ENCODE results near the gene FLII.
"Not testable (repeated sequence)": the region's sequence is repeated elsewhere in the genome, so short reads cannot be mapped to it uniquely, and the experiment has no call there.

FLII gene

GRCh38 chr17:18224387-18225120, 34.0 kb downstream of the FLII start:
- in situ Hi-C loops (cut with MboI; ENCODE audit: low sequenced_read_pairs) = no loop called here

DNA sequence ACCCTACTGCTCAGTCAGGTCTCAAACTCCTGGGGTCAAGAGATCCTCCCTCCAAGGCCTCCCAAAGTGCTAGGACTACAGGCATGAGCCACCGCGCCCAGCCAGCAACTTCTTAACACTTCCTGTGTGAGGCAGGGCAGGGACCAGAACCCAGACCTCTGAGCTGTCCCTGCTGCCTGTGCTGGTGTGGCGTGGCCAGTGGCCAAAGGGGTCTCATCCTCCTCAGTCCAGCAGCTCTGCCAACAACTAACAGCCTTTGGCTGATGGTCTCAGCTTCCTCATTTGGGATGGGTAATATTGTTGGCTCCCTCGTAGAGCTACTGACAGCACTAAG, 34.5 kb downstream of the FLII start:
- in situ Hi-C loops (cut with MboI; ENCODE audit: low sequenced_read_pairs) = no loop called here

- in situ Hi-C loops (cut with MboI; ENCODE audit: low sequenced_read_pairs) = no loop called here
Measured at GRCh38 chr17:18218756-18219415, 39.7 kb downstream of the FLII start.

DNA sequence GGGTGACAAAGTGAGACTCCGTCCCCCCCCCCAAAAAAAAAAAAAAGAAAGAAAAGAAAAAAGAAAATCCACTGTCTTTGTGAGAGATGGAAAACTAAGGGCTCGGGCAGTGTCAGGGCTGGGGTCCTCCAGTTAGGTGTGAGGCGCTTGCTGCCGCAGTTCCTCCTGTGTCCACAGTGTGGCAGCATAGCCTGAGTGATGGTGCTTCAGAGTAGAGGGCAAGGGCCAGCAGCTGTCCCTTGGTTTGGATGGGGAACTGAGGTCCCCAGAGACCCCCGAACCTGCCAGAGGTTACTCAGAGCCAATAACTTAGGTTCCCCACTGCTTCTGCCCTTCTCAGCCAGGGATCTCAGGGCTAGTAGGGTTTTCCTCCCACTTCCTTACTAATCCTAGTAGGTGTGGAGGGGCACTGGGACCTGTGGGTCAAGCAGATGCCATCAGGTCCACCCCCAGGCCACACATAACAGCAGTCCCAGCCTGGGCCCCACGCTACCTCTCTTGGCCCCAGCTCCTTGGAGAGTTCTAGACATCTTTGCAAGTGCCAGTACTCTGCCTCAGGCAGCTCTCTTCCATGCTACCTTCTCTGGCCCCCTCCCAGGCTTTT, 41.0 kb downstream of the FLII start:
- in situ Hi-C loops (cut with MboI; ENCODE audit: low sequenced_read_pairs) = no loop called here

DNA sequence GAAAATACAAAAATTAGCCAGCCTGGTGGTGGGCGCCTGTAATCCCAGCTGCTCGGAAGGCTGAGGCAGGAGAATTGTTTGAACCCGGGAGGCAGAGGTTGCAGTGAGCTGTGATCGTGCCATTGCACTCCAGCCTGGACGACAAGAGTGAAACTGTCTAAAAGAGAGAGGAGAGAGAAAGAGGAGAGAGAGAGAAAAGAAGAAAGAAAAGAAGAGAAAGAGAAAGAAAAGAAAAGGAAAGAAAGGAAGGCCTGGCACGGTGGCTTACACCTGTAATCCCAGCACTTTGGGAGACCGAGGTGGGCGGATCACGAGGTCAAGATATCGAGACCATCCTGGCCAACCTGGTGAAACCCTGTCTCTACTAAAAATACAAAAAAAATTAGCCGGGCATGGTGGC, 41.6 kb downstream of the FLII start:
- in situ Hi-C loops (cut with MboI; ENCODE audit: low sequenced_read_pairs) = not testable (repeated sequence)

DNA sequence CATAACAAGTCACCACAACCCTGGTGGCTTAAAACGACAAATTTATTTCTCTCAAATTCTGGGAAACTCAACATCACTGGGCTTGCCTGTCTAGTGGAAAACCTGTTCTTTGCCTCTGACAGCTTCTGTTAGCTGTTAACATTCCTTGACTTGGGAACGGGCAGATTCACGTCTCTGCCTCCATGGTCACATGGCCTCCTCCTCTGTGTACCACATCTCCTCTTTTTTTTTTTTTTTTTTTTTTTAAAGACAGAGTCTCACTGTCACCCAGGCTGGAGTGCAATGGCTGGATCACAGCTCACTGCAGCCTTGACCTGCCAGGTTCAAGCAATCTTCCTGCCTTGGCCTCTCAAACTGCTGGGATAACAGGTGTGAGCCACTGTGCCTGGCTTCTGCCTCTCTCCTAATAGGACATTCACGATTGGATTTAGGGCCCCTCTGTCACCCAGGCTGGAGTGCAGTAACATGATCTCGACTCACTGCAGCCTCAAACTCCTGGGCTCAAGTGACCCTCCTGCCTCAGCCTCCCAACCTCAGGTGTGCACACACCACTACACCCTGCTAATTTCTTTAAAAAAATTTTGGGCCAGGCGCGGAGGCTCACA, 44.8 kb downstream of the FLII start:
- in situ Hi-C loops (cut with MboI; ENCODE audit: low sequenced_read_pairs) = no loop called here

- in situ Hi-C loops (cut with MboI; ENCODE audit: low sequenced_read_pairs) = no loop called here
Measured at GRCh38 chr17:18208092-18208491, 50.4 kb downstream of the FLII start.

DNA sequence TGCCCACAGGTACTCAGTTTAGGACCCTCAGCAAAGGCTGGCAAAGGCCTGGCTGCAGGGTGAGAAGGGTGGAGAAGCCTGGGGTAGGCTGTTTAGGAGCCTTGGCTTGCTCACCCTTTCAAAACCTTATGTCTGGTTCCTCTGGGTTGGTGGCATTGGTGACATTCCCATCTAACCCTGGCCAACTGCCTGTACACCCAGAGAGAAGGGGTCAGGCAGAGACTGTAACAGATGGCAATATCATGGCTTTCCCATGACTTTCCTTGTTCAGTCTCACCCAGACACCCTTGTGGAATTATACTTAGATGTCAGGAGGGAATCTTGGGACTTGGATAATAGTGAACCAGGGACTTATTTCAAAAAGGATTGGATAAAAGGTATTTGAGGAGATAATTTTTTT, 51.6 kb downstream of the FLII start:
- in situ Hi-C loops (cut with MboI; ENCODE audit: low sequenced_read_pairs) = no loop called here

DNA sequence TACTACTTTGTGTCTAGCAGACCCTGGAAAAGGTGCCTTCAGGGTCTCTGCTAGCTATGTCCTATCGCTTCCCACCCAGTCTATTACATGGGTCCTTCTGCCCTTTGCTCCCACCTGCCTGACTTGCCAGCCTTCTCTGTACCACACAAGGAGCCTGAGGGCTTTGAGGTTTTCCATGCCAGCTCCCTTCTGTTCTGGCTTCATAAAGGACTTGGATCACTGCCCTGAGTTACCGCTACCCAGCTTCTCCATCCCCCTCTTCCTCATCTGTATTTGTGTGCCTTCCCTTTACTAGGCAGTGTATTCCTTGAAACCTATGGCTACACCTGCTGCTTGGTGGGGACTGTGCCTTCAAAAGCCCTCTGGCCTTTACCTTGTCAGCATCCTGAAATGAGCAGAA, 52.7 kb downstream of the FLII start:
- in situ Hi-C loops (cut with MboI; ENCODE audit: low sequenced_read_pairs) = no loop called here

DNA sequence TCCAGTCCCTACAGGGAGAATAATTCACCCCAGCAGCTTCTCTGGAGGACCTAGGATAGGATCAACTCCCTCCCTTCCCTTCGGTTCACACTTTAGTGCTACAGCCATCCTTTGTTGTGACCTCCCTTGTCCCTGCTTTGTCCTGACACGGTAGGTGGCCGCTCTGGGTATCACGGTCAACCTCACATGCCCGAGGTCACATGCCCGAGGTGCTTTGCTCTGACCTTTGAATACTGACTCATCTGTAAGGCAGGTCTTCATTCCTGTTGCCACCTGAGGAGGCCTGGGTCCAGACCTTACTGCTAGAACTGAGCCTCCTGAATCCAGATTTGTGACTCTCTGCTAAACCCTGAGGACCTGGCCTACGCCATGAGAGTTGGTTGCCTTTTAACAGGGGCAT, 55.2 kb downstream of the FLII start:
- in situ Hi-C loops (cut with MboI; ENCODE audit: low sequenced_read_pairs) = no loop called here

DNA sequence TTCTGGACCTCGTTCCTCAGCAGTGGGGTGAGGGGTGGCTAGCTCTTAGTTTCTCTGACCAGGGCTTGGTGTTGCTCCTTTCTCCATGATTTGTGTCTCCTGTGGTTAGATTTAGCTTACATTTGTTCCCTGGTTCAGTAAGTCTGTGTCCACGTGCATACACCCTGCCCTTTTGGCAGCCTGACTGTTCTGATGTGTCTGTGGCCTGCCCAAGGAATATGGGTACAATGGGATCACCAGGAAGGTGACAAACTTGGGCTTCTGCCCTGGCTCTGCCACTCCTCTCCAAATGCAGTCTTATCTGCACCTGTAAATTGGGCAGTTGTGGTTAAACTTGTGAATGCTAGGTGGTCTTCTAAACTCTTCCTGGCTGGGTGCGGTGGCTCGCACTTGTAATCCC, 57.4 kb downstream of the FLII start:
- in situ Hi-C loops (cut with MboI; ENCODE audit: low sequenced_read_pairs) = no loop called here

DNA sequence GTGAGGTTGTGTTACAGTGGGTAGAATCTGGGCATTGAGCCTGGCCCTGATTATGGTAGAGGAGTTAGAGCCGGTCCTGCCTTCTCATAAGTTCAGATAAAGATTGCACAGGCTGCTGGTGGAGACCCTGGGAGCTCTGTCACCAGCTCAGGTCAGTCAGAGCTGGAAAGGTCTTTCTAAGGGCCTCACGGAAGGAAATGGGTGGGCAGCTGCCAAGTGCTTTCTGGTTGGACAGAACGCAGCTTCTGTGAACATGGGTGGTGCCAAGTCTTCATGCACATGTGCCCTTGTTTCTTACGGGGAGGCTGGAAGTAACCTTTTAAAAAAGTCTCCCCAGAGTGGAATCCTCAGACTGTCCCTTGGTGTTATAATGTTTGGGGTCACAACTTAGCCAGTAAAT, 60.0 kb downstream of the FLII start:
- in situ Hi-C loops (cut with MboI; ENCODE audit: low sequenced_read_pairs) = no loop called here

- in situ Hi-C loops (cut with MboI; ENCODE audit: low sequenced_read_pairs) = no loop called here
Measured at GRCh38 chr17:18197535-18198194, 60.9 kb downstream of the FLII start.

DNA sequence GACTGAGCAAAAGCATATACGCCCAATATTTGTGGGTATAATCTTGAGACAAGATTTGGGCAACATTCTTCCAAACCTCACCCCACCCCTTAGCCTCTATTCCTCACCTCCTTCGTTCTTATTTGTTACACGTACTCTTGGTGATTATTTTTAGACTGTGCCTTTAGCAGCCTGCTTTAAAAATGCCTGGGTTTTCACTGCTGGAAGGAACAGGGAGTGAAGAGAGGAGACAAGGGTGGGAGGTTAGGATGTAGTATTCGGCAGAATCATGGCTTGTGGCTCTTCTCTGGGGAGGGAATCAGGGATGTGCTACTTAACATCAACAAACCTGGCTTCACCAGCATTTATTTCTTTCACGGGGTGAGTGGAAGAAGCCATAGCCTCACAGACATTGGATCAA, 63.3 kb downstream of the FLII start:
- in situ Hi-C loops (cut with MboI; ENCODE audit: low sequenced_read_pairs) = no loop called here

Data from HL-60/S4 treated with retinoic acid at 250 ng/mL for 4 days and 3 days (cell line).